CD4-positive, alpha-beta T cell treated with Interleukin-2 at 100 ng/mL for 4 hours (primary cell): ENCODE results near the gene ING5.

ENCODE experiments used
- DNase-seq: peaks from one replicate; pipeline ENCODE4 v3.0.0-alpha.2; 2020; ENCODE audit warnings: low spot score

ING5 gene

DNA sequence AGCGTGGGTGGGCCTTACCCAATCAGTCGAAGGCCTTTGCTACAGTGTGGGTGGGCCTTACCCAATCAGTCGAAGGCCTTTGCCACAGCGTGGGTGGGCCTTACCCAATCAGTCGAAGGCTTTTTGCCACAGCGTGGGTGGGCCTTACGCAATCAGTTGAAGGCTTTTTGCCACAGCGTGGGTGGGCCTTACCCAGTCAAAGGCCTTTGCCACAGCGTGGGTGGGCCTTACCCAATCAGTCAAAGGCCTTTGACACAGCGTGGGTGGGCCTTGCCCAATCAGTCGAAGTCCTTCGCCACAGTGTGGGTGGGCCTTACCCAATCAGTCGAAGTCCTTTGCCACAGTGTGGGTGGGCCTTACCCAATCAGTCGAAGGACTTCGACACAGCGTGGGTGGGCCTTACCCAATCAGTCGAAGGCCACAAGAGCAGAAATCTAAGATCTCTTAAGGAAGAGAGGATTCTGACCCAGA is 58.5 kb downstream of the ING5 start:
- no peak for DNase-seq

DNA sequence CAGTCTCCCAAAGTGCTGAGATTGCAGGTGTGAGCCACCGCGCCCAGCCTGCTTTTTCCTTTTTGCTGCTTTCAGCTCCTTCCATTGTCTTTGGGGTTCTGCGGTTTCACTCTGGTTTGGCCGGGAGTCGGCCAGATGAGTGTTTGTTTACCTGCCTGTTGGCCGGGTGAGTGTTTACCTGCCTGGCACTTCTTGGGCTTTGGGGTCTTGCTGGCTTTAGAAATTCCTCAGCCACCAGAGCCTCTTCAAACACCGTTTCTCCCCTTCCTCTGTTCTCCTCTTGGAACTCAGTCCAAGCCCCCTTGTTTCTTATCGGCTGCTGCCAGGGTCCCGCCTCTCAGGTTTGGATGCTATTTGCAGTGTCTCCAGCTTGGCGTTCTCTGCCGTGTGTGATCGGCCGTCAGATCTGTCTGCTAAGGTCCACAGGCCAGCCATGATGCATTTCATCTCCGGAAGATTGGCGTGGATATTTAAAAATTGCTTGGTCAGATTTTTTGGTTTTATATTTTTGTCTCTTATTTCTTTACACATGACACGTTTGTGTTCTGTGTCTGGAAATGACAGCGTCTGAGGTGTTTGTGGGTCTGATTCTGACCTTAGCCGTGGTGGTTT is 60.6 kb downstream of the ING5 start:
- DNase-seq: no peak

DNA sequence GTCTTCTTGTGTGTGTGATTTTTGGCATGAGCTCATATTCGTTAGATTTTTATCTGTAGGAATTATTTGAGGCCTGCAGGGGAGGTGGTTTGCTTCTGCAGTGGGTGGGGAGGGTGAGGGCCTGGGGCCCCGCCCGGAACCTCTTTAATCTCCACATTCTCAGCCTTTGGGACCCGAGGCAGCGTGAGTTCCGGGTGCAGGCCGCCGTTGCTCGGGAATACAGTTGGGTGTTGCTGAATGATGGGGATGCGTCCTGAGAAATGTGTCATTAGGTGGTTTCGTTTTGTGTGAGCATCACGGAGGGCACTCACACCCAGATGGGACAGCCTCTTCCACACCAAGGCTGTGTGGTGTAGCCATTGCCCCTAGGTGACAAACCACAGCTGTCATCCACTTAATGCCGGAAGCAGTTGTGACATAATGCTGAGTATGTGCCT is 61.1 kb downstream of the ING5 start:
- DNase-seq: peak; percentile 87

DNA sequence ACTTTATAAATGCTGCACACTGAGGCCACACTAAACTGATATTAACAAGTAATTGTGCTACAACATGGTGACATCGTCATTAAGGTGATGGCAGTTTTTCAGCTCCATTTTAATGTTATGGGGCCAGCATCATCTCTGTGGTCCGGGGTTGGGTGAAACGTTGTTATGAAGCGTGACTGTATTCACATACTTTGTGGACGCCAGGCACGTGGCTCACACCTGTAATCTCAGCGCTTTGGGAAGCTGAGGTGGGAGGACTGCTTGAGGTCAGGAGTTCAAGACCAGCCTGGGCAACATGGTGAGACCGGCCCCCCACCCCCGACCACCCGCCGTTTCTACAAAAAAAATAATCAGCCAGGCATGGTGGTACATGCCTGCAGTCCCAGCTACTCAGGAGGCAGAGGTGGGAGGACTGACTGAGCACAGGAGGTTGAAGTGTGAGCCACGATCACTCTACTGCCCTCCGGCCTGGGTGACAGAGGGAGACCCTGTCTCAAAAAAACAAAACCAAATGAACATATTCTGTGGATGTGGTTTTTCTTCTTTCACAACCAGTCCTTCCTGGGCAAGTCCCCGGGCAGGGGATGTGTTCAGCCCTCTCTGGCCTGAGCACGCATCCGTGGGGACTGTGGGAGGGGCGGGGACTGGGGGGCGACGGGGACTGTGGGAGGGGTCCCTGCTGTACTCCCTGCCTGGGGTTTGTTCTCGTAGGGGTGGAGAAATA is 61.9 kb downstream of the ING5 start:
- DNase-seq: peak; percentile 37

DNA sequence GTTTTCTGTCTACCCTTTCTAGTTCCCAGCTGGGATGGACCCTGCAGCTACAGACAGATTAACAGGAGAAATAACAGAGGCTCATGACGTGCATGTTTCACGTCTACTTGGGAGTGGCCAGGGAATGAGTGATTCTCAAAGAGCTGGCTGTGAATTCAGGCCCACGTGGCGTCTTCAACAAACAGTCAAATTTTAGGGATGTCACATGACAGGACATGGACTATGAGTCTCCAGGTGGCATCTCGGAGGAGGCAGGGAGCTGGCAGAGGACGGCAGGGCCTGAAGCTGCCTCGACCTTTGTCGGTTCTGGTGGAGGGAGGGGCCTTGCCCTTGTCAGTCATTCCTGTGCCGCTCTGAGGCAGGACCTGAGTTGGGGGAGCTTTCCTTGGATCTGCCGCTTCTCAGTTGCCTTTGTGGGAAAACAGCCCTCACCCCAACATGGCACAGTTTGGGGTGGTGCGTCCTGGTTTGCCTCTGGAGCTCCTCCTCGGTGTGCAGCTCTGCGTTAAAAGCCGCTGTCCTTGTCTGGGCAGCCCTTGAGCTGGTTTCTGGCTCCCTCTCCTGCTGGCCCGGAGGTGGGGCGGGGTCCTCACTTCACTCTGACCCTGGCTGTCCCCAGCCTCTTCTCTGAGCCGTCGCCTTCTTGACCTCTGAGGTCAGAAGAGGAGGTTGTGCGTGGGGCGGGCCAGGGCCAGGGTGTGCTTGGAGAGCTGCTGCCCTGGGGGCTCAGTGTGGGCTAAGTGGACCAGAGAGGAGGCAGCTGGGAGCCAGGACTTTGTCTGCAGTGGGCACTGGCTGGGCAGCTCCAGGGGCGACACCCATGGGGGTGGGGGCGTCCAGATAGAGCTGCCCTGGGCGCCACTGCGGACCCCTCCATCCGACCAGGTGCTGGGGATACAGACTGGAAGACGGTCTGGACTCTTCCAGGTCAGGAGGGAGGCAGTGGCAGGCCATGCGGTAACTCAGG is 62.7 kb downstream of the ING5 start:
- no peak for DNase-seq

DNA sequence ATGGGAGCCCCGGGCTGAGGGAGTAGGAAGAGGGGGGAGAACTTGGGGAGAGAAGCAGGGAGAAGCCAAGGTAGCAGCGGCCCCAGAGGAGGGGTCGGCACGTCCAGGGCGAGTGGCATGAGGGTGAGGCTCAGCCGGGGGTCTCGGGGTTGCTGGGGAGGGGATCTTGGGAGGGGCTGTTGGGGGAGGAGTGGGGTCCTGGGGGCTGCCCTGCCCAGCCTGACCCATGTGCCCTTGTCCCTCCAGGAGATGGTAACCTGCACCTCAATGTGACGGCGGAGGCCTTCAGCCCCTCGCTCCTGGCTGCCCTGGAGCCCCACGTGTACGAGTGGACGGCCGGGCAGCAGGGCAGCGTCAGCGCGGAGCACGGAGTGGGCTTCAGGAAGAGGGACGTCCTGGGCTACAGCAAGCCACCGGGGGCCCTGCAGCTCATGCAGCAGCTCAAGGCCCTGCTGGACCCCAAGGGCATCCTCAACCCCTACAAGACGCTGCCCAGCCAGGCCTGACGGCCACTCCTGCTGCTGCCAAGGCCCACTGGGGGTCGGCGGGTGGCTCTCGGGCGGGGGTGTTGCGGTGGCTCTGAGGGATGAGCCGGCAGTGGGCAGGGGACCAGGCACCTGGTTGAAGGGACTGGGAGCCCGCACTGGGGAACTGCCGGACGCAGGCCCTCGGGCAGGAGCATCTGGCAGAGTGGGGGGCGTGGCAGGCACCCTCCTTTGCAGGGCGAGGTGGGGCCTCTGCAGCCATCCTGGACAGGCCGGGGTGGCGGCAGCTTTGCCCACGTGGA is 65.8 kb downstream of the ING5 start:
- no peak for DNase-seq

DNA sequence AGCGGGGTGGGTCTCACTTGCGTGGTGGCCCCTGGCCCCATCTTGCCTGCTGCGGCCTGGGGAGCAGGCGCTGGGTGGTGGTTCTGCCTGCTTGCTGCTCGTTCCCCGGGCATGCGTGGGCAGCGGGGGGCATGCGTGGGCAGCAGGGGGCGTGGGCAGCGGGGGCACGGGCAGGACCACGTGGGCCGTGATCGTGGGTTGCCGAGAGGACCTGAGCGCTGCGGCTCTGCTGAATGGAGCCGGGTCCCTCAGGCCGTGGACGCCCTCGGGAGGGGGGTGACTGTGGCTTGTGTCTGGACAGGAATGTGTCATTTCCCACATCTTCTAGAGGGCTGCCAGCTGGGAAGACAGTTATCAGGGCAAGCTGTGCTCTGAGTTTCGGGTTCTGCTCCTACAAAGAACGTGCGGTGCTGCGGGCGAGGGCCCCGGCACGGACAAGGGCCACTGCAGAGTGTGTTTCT is 66.4 kb downstream of the ING5 start:
- DNase-seq: no peak

DNA sequence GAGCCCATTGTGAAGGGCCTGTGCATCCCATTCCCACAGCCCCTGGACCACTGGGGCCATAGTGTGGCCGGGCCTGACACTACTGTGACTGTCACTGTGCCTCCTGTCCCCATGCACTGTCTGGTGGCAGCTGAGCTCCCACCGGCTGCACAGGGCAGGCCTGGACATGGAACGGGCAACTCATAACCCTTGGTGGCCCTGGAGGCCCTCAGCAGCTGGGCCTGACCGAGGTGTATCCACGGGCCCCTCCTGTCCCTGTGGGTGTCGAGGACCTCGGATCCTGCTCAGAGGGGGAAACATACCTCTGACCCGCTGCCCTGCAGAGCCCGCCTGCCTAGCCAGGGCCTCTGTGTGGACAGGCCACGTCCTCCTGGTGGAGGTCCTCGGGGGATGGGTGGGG is 67.0 kb downstream of the ING5 start:
- no peak for DNase-seq

DNA sequence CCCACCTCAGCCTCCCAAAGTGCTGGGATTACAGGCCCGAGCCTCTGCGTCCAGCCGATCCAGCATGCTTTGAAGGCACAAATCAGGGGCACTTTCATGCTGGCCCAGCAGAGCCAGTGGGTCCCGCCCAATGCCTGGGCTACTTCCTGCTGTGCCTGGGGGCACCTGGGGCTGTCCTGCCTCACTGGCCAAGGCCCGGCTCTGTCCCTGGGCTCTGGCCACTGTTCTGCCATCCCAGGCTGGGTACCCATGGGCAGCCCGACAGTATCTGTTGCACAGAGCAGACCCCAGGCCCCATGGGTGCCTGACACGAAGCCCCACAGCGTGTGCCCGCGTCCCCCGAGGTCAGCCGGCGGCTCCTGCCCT is 68.0 kb downstream of the ING5 start:
- DNase-seq: no peak

DNA sequence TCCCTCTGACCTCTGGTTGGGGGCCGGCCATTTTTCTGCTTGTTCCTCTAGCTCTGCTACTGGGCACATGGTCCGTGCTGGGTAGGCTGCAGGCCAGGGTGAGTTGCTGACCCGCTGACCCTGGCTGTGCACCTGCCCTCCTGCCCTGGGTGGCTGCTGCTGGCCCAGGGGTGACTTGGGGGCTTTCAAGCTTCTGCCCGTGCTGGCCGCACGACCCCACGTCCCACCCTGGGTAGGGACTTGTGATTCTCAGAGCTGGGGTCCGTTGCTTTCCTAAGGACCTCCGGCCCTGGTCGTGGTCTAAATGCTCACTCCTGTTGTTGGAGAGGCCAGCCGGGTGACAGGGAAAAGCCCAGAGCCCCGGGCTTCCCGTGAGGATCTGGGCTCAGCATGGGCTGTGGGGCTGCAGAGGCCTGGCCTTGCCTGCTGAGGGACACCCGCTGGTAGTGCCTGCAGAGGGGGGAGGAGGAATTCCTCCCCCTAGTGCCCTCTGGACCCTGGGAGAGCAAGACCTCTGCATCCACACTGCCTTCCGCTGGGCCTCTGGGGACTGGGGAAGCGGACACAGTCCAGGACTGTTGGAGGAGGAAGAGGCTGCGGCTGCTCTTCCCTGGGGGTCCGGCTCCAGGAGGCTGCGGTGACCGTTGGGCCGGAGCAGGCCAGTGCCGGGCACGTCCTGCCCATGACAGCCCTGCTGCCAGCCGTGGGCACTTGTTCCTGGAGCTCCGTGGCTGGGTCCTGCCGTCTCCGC is 68.5 kb downstream of the ING5 start:
- DNase-seq: no peak

DNA sequence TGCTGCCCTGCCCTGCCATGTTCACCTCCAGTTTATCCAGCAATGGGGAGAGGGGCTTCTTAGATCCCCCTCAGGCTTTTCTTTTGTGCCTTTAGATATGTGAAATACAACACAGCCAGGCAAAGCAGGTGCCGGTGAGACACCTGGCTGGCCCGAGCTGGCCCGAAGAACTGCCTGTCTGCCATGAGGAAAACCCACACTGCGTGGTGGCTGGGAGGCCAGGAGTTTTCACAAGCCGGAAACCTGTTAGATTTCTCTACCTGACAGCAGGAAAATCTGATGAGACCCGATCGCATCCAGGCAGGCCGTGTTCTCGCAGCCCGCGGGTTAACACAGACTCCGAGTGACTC is 69.1 kb downstream of the ING5 start:
- DNase-seq: no peak

DNA sequence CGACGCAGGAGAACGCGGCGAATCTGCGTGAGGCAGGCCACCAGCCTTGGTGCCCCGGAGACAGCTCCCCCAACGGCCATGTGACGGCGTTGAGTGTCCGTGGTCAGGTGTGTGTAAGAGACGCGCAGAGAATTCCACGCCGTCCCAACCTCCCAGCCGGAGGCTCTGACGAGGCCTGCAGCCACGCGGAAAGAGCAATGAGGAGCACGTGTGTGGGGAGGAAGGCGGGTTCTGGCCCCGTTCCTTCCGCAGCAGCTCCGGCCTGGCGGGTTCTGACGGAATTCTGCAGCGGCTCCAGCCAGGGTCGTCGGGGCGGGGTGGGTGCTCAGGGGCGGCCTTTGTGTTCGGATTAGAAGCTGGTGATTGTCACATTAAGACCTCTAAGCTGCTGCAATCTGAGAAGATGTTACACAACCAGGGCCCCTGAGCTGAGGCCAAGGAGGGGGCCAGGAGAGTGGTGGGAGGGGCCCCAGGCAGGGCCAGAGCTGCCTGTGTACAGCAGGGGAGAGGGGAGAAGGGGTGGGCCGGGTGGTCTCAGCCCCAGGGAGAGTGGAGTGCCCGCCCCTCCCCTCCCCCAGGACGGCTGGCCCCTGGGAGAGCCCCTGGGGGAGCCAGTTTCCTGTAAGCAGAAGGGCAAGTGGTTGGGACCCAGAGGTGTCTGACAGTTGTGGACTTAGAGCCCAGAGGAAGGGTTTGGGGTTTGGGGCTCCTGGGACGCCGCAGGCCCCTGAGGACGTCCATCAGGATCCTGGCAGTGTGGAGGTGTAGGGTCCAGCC is 69.6 kb downstream of the ING5 start:
- DNase-seq: no peak

DNA sequence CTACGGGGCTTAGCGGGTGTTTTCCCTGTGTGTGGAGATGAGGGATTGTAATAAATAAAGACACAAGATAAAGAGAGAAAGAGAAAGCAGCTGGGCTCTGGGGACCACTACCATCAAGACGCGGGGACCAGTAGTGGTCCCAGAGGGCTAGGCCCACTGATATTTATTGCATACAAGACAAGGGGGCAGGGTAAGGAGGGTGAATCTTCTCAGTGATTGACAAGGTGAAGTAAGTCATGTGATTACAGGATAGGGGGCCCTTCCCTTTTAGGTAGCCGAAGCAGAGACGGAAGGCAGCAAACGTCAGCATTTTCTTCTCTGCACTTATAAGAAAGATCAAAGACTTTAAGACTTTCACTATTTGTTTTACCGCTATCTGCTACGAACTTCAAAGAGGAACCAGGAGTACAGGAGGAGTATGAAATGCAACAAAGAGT is 70.2 kb downstream of the ING5 start:
- peak; percentile 47 for DNase-seq

DNA sequence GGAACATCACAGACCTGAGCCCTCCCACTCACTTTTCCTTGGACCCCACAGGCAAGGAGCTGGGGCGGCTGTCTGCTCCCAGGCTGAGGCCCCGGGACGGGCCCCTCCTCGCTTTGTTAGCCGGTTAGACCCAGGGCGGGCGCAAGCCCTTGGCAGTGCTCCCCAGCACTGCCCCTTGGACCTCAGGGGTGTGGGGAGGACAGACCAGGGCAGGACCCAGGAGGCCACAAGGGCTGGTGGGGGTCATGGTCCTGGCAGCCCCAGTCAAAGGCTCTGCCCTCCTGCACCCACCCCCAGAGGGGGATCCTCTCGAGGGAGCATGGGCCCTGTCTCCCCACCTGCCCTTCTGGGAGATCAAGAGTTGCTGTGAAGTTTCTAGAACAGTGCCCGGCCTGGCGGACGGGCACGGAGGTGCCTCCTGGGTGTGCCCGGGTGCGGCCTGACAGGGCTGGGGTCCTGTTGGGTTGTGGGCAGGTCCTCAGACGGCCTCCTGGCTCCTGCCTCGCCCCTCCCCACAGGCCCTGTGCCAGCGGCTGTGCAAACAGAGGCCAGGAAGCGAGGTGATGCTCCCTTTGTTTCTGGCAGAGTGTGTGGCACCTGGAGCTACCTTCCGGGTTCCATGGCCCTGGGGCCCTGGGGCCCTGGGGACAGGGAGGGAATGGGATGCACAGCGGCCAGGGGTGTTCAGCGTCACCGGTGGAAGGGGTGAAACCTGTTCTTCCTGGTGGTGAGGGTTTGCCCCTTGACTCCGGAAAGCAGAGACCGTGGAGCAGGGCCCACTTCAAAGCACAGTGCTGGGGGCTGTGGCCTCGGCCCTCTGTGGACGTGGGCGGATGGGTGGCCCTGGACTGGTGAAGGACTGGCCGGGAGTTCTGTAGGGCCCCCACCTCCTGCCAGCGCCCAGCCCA is 71.9 kb downstream of the ING5 start:
- no peak for DNase-seq

DNA sequence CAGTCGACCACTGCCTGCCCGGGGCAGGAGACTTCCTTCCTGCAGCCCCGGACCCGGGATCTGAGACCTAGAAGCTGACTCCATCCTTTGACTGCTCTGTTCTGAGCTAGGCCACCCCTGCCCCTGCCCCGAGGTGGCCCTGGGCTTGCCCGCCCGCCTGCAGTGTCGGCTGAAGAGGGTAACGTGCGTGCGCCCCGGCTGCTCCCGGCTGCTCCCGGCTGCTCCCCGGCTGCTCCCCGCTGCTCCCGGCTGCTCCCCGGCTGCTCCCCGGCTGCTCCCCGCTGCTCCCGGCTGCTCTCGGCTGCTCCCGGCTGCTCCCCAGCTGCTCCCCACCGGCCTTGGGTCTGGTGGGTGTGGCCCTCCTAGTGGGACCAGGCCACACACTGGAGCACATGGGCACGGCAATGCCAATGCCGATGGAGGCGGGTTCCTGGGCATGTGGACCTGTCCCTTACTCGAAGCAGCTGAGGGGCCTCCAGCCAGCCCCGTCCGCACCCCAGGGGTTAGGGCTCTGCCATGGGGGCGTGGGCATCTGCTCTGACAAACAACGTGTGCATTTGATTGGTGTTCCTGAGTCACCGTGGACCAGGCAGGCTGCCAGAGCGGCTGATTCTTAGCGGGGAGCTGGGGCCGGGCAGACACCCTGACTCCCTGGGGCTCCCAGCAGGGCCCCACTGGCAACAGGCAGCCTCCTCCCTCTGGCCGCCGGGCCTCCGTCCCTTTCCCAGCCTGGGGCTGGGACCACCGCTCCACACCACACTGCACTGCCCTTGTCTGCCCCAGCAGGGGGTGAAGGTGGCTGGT is 72.8 kb downstream of the ING5 start:
- no peak for DNase-seq

DNA sequence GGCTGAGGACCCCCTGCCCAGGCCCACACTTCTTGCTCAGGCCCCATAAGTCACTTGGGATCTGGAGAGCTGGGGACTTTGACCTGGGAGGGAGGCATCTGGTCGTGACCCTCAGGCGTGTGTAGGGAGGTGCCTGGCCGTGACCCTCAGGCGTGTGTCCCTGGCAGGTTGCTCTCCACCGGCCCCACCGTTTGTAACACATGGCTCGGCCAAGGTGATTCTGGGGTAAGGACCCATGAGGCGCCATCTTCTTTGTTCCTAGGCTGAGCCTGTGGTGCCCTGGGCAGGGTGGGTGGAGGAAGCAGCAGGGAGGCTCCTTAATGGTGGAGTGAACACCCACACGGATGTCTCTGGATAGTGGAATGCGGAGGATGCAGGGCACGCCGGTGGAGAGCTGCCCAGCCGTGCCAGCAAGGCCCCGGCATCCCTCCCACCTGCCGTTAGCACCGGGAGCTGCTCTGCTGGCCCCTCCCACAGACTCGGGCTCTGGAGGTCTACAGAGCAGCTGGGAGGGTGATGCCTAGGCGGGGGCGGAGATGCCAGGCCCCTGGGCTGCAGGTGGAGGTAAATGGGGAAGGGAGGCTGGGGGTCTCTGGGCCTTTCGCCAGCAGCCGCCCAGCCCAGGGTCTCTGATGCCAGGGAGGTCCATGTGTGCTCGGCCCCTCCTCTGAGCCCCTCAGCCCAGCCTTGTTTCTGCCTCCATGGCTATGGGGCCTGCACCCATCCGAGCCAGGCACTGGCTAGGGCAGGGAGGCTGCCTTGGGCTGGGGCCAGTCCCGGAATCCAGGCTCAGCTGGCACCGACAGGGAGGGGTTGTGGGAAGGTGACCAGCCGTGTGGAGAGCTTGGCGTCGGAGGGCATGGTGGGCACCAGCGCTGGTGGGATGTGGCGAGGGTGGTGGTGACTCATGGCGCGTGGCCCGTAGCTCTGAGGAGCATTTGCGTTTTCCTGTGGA is 73.7 kb downstream of the ING5 start:
- DNase-seq: no peak
